Ovary (tissue), 3 donors: Measurements from ENCODE around the gene CCR4.
"Not testable (repeated sequence)": the region's sequence is repeated elsewhere in the genome, so short reads cannot be mapped to it uniquely, and the experiment has no call there.

ENCODE experiments used
- POLR2A ChIP-seq: fragments of 450-650 bp; IDR thresholded peaks from one replicate; pipeline ENCODE4 v1.6.1; 2017; ENCODE audit warnings: antibody characterized with exemption, mild to moderate bottlenecking, moderate library complexity
- TF ChIP-seq, protein P1 (sequence below), 3 donors: fragments of 450-650 bp in 2 of 3; fragments of 200-600 bp in 1 of 3; IDR thresholded peaks; one replicate each; pipeline versions ENCODE4 v1.5.1 to v1.8.0; 2016 to 2022; ENCODE audit warnings: antibody characterized with exemption in 3 of 3, mild to moderate bottlenecking in 1 of 3
- donor health status: DM: no; HTN: no; CAD: no.

DNA sequence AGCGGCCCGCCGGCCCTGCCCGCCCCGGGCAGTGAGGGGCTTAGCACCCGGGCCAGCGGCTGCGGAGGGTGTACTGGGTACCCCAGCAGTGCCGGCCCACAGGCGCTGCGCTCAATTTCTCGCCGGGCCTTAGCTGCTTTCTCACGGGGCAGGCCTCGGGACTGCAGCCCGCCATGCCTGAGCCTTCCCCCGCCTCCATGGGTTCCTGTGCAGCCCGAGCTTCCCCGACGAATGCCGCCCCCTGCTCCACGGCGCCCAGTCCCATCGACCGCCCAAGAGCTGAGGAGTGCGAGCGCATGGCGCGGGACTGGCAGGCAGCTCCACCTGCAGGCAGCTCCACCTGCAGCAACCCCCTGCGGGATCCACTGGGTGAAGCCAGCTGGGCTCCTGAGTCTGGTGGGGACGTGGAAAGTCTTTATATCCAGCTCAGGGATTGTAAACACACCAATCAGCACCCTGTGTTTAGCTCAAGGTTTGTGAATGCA, 48.5 kb upstream of the CCR4 start:
- TF ChIP-seq, protein P1, sequence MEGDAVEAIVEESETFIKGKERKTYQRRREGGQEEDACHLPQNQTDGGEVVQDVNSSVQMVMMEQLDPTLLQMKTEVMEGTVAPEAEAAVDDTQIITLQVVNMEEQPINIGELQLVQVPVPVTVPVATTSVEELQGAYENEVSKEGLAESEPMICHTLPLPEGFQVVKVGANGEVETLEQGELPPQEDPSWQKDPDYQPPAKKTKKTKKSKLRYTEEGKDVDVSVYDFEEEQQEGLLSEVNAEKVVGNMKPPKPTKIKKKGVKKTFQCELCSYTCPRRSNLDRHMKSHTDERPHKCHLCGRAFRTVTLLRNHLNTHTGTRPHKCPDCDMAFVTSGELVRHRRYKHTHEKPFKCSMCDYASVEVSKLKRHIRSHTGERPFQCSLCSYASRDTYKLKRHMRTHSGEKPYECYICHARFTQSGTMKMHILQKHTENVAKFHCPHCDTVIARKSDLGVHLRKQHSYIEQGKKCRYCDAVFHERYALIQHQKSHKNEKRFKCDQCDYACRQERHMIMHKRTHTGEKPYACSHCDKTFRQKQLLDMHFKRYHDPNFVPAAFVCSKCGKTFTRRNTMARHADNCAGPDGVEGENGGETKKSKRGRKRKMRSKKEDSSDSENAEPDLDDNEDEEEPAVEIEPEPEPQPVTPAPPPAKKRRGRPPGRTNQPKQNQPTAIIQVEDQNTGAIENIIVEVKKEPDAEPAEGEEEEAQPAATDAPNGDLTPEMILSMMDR (IDR thresholded peaks at IDR 0.05): peak in 1 of 3 donors; percentile 25
- not testable (repeated sequence) for TF ChIP-seq POLR2A
